Activated CD4-positive, alpha-beta T cell treated with anti-CD3 and anti-CD28 coated beads, Interleukin-2, amount 10 ng/mL, durations not matched to agents 7 days and 5 days (primary cell): Measurements from ENCODE around the gene ANKS1B. TPM values are rescaled to one million over a fixed set of nuclear protein-coding genes. Genes with fewer than 3 reads are reported as not detected.

Source experiments
- CTCF ChIA-PET: fragments of 350-600 bp; sonication (Branson Sonifier 250); formaldehyde crosslinking; loops from one replicate; lab custom pipeline; 2021; ENCODE audit warnings: antibody characterized with exemption; lab: Charles Lee
- POLR2A ChIA-PET: fragments of 350-600 bp; sonication (Branson Sonifier 250); formaldehyde crosslinking; loops from one replicate; lab custom pipeline; 2021; ENCODE audit warnings: antibody characterized with exemption; lab: Charles Lee
- DNase-seq: peaks from one replicate; pipeline ENCODE4 v3.0.0-alpha.2; 2020
- H3K27ac Mint-ChIP-seq: one replicate; pipeline ENCODE4 v1.8.0; 2021; ENCODE audit warnings: mild to moderate bottlenecking, moderate library complexity, mixed read lengths
- H3K27me3 Mint-ChIP-seq: one replicate; pipeline ENCODE4 v1.8.0; 2021; ENCODE audit warnings: mixed read lengths
- H3K36me3 Mint-ChIP-seq: one replicate; pipeline ENCODE4 v1.8.0; 2021; ENCODE audit warnings: low read depth, mixed read lengths
- H3K4me1 Mint-ChIP-seq: one replicate; pipeline ENCODE4 v1.8.0; 2021; ENCODE audit warnings: mixed read lengths
- H3K4me3 Mint-ChIP-seq: one replicate; pipeline ENCODE4 v1.8.0; 2021; ENCODE audit warnings: mild to moderate bottlenecking, moderate library complexity, mixed read lengths
- H3K9me3 Mint-ChIP-seq: one replicate; pipeline ENCODE4 v1.8.0; 2021; ENCODE audit warnings: mixed read lengths
- total RNA-seq, 2 experiments: library from RNA; stranded (reverse); gene quantifications; one replicate each; pipeline ENCODE4 v1.2.3, GENCODE V29; 2021

The ANKS1B gene
- total RNA-seq, 2 experiments from 2014 or later, result 0.17 to 0.25 TPM

DNA sequence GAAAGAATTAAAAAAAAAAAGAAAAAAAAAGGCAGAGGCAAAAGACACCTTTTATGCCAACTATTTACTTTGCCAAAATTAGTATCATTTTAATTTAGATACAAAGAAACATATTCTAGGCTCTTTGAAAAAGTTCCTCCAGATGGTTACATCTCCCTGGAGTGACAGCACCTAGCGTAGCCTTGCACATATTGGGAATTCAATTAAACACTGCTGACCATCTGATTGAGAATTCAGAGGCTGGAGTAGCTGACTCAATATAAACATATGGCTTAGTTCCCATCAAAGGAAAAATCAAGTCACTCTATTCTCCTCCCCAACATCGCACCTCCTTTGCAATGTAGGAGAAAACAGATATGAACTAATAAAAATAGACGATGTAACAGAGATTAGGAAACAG, 36.4 kb downstream of the ANKS1B start:
- Mint-ChIP-seq H3K27ac (no peak overlapping the region), H3K36me3 (no peaks in the 10 kb centered on the region), H3K4me3 (no peak overlapping the region), H3K4me1 (no peaks in the 10 kb centered on the region), H3K27me3 (peaks cover 2% of the 10 kb centered on the region), H3K9me3 (no peaks in the 10 kb centered on the region)
- CTCF ChIA-PET, result no interaction called here
- POLR2A ChIA-PET, result no interaction called here
- no peak for DNase-seq

GRCh38 chr12:99946131-99946530, 38.6 kb downstream of the ANKS1B start:
- ChIA-PET CTCF (no interaction called here), POLR2A (no interaction called here)
- peaks cover 2% of the 10 kb centered on the region for H3K27me3 Mint-ChIP-seq
- no peaks in the 10 kb centered on the region for H3K4me1 Mint-ChIP-seq
- H3K4me3 Mint-ChIP-seq, result no peak overlapping the region
- H3K36me3 Mint-ChIP-seq, result no peaks in the 10 kb centered on the region
- no peaks in the 10 kb centered on the region for H3K9me3 Mint-ChIP-seq
- H3K27ac Mint-ChIP-seq, result no peak overlapping the region
- DNase-seq, result no peak

GRCh38 chr12:99935608-99936007, 49.1 kb downstream of the ANKS1B start:
- ChIA-PET CTCF (no interaction called here), POLR2A (no interaction called here)
- Mint-ChIP-seq H3K9me3 (no peaks in the 10 kb centered on the region), H3K27ac (no peak overlapping the region), H3K27me3 (no peaks in the 10 kb centered on the region), H3K36me3 (no peaks in the 10 kb centered on the region), H3K4me3 (no peak overlapping the region), H3K4me1 (no peaks in the 10 kb centered on the region)
- DNase-seq, result no peak

DNA sequence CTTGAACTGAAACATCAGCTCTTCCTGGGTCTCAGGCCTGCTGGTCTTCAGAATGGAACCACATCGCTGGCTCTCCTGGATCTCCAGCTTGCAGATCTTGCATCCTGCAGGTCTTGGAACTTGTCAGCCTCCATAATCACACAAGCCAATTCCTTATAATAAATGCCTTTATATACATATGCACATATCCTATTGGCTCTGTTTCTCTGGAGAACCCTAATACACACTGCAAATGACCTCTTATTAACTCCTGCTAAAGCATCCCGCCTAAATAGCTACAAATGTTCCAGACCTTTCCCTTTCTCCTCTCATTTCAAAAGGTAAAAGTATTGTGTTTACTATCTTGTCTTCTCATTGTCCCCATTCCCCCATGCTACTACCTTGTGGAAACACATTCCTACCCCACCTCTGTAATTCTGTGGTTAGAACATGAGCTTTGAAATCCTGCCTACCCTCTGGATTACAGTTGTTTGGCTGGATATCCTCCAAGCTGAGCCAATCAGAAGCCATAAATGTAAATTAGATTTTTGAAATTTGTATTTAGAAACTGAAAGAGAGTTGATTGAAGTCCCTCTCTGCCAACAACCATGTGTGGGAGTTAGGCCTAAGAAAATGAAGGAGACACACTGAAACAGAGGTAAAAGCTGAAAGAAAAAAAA, 58.1 kb downstream of the ANKS1B start:
- H3K36me3 Mint-ChIP-seq, result no peaks in the 10 kb centered on the region
- no peaks in the 10 kb centered on the region for H3K9me3 Mint-ChIP-seq
- ChIA-PET POLR2A (no interaction called here), CTCF (no interaction called here)
- no peak overlapping the region for H3K4me3 Mint-ChIP-seq
- H3K27ac Mint-ChIP-seq, result no peak overlapping the region
- H3K4me1 Mint-ChIP-seq, result no peaks in the 10 kb centered on the region
- DNase-seq, result no peak
- H3K27me3 Mint-ChIP-seq, result no peaks in the 10 kb centered on the region

- POLR2A ChIA-PET, result no interaction called here
- no peaks in the 10 kb centered on the region for H3K4me1 Mint-ChIP-seq
Observed at GRCh38 chr12:99920353-99920960, 64.3 kb downstream of the ANKS1B start.

DNA sequence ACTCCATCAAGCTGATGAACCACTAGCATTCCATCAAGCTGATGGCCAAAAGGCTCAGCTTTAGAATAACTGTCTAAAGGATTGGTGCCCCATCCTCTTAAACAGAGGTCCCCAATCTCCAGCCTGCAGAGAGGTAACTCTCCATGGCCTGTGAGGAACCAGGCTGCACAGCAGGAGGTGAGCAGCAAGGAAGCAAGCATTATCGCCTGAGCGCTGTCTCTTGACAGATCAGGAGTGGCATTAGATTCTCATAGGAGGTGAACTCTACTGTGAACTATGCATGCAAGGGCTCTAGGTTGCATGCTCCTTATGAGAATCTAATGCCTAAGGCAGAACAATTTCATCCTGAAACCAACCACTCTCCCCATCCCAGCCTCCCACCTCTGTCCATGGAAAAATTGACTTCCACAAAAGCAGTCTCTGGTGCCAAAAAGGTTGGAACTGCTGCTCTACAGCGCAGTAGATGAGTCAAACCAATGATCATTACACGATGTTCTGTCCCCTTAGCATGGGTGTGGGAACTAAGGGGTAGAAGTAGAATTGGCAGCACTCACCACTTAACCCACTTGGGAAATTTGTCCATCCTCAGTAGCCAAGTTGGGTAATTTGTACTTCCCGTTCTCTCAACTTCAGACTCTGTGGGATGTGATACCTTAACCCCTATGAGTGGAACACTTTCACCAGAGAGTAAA, 66.9 kb downstream of the ANKS1B start:
- no peaks in the 10 kb centered on the region for H3K9me3 Mint-ChIP-seq
- no peak overlapping the region for H3K27ac Mint-ChIP-seq
- H3K4me3 Mint-ChIP-seq, result no peak overlapping the region
- H3K4me1 Mint-ChIP-seq, result no peaks in the 10 kb centered on the region
- ChIA-PET POLR2A (no interaction called here), CTCF (no interaction called here)
- H3K27me3 Mint-ChIP-seq, result no peaks in the 10 kb centered on the region
- no peaks in the 10 kb centered on the region for H3K36me3 Mint-ChIP-seq
- no peak for DNase-seq

More at GRCh38 chr12:99920353-99920960, 64.3 kb downstream of the ANKS1B start:
- Mint-ChIP-seq H3K27me3 (no peaks in the 10 kb centered on the region), H3K36me3 (no peaks in the 10 kb centered on the region), H3K9me3 (no peaks in the 10 kb centered on the region), H3K27ac (no peak overlapping the region), H3K4me3 (no peak overlapping the region)
- CTCF ChIA-PET, result no interaction called here
- DNase-seq, result no peak

DNA sequence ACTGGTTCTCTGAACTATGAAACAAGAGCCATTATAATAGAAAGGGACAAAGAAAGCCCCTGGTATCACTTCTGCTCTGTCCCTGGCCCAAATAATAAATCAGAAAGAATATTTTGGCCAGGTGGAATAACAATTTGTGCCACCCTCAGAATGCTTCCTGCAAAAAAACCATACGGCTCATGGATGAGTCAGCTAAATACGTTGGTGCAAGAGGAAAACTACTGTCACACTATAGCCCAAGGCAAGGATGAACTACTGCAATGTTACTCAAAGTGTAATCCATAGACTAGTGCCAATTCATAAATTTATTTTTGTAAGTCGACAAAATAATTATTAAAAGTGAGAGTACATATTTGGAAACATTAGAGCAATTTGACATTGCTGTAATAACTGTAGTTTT, 68.2 kb downstream of the ANKS1B start:
- H3K4me1 Mint-ChIP-seq, result no peaks in the 10 kb centered on the region
- no peaks in the 10 kb centered on the region for H3K9me3 Mint-ChIP-seq
- ChIA-PET POLR2A (no interaction called here), CTCF (no interaction called here)
- H3K36me3 Mint-ChIP-seq, result no peaks in the 10 kb centered on the region
- no peak overlapping the region for H3K4me3 Mint-ChIP-seq
- no peaks in the 10 kb centered on the region for H3K27me3 Mint-ChIP-seq
- no peak overlapping the region for H3K27ac Mint-ChIP-seq
- no peak for DNase-seq

GRCh38 chr12:99915251-99916082, 69.3 kb downstream of the ANKS1B start:
- no peaks in the 10 kb centered on the region for H3K4me1 Mint-ChIP-seq
- H3K36me3 Mint-ChIP-seq, result no peaks in the 10 kb centered on the region
- no peak overlapping the region for H3K27ac Mint-ChIP-seq
- H3K4me3 Mint-ChIP-seq, result no peak overlapping the region
- no peaks in the 10 kb centered on the region for H3K9me3 Mint-ChIP-seq
- POLR2A ChIA-PET, result no interaction called here
- H3K27me3 Mint-ChIP-seq, result no peaks in the 10 kb centered on the region
- no peak for DNase-seq
- CTCF ChIA-PET, result no interaction called here

GRCh38 chr12:99914206-99914605, 70.5 kb downstream of the ANKS1B start:
- ChIA-PET CTCF (interaction anchor here (0.9 kb wide), 1 partner anchor 871 kb away, joined by 3 read pairs; no protein-coding TSS in a partner anchor), POLR2A (no interaction called here)
- no peak overlapping the region for H3K4me3 Mint-ChIP-seq
- no peak for DNase-seq
- H3K27me3 Mint-ChIP-seq, result no peaks in the 10 kb centered on the region
- H3K4me1 Mint-ChIP-seq, result no peaks in the 10 kb centered on the region
- no peaks in the 10 kb centered on the region for H3K9me3 Mint-ChIP-seq
- no peaks in the 10 kb centered on the region for H3K36me3 Mint-ChIP-seq
- H3K27ac Mint-ChIP-seq, result no peak overlapping the region

DNA sequence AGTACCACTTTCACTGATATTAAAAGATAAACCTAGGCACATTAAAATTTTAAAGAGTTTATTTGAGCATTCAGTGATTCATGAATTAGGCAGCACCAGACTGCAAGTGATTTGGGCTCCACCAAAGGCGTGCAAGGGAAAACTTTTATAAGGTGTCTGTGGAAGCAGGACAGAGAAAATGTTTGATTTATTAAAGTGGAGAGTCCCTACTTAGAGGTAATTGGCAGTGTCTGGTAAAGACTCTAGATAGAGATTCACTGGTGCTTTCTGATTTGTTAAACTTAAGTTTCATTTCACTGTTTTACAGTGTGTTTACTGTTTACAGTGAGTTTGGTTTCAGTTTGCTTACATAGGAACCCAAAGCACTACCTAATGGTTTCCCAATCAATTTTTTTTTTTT, 72.8 kb downstream of the ANKS1B start:
- Mint-ChIP-seq H3K27ac (no peak overlapping the region), H3K36me3 (no peaks in the 10 kb centered on the region), H3K27me3 (no peaks in the 10 kb centered on the region), H3K9me3 (no peaks in the 10 kb centered on the region), H3K4me1 (no peaks in the 10 kb centered on the region), H3K4me3 (no peak overlapping the region)
- no peak for DNase-seq
- POLR2A ChIA-PET, result no interaction called here
- CTCF ChIA-PET, result no interaction called here

DNA sequence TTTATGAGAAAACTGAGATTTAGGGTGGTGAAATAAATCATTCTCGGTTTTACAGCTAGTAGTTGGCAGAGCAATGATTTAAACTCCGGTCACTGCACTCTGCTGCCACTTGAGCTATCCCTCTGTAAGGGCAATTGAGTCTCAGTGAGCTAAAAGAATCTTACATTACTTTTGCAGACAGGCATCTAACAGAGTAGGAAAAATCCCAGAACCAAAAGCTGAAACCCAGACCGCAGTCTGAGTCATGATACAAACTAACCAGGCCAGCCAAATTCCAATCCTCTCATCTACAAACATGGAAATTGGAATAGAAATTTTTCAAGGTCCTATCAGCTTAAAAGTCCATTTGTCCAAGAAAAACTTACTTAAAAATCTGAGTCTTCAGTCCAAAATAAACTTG, 73.7 kb downstream of the ANKS1B start:
- Mint-ChIP-seq H3K27me3 (no peaks in the 10 kb centered on the region), H3K9me3 (no peaks in the 10 kb centered on the region), H3K36me3 (no peaks in the 10 kb centered on the region), H3K4me3 (no peak overlapping the region), H3K27ac (no peak overlapping the region), H3K4me1 (no peaks in the 10 kb centered on the region)
- no peak for DNase-seq
- CTCF ChIA-PET, result interaction anchor here (0.8 kb wide), 1 partner anchor 14 kb away, joined by 3 read pairs; no protein-coding TSS in a partner anchor
- POLR2A ChIA-PET, result no interaction called here

- Mint-ChIP-seq H3K9me3 (no peaks in the 10 kb centered on the region), H3K27me3 (no peaks in the 10 kb centered on the region), H3K4me3 (no peak overlapping the region), H3K27ac (no peak overlapping the region), H3K4me1 (no peaks in the 10 kb centered on the region), H3K36me3 (no peaks in the 10 kb centered on the region)
- POLR2A ChIA-PET, result no interaction called here
- CTCF ChIA-PET, result no interaction called here
- no peak for DNase-seq
Observed at GRCh38 chr12:99910342-99910741, 74.4 kb downstream of the ANKS1B start.
